ENCODE results near the gene DHPS. TPM values are rescaled to one million over a fixed set of nuclear protein-coding genes. Genes with fewer than 3 reads are reported as not detected.

DHPS gene
- total RNA-seq, 4 donors from 2014 or later = 68.5 to 119 (median 80.9) TPM

DNA sequence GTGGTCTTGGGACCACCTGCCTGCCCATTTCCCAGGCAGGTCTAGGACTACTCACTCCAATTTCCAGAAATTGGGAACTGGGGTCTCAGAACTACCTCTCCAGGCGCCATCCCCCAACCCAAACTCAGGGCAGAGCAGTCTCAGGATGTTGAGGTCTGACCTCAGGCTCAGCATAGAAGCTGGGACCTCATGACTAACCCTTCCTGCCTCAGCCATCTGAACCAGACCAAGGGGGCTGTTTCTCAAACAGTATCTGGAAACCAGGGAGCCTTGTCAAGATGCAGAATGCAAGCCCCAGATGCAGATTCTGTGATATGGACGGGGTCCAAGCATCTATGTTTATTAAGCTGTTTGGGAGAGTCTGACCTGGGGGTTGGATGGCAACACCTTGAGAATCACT lies 13.4 kb upstream of the DHPS start:
- TF ChIP-seq, protein P1, sequence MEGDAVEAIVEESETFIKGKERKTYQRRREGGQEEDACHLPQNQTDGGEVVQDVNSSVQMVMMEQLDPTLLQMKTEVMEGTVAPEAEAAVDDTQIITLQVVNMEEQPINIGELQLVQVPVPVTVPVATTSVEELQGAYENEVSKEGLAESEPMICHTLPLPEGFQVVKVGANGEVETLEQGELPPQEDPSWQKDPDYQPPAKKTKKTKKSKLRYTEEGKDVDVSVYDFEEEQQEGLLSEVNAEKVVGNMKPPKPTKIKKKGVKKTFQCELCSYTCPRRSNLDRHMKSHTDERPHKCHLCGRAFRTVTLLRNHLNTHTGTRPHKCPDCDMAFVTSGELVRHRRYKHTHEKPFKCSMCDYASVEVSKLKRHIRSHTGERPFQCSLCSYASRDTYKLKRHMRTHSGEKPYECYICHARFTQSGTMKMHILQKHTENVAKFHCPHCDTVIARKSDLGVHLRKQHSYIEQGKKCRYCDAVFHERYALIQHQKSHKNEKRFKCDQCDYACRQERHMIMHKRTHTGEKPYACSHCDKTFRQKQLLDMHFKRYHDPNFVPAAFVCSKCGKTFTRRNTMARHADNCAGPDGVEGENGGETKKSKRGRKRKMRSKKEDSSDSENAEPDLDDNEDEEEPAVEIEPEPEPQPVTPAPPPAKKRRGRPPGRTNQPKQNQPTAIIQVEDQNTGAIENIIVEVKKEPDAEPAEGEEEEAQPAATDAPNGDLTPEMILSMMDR (IDR thresholded peaks at IDR 0.05) = no peak
- ATAC-seq (ENCODE audit: low FRiP score) (no peak), DNase-seq (ENCODE audit: low spot score) (no peak)

DNA sequence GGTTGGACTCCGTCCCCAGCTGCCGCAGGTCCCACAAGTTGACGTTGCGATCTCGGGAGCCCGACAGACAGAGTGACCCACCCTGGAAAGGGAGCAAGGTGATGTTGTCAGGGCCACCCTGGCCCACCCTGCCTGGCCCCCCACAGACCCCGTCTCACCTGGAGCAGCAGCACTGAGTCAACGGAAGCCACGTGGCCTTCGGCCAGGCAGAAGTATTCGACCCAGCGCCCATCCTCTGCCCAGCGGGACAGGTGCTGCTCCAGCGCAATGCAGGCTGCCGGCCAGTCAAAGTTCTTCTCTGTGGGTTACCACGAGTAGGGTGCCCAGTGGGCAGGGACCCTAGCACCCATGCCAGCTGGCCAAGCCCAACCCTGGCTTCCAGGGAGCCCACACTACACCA lies 13.0 kb upstream of the DHPS start:
- DNase-seq (ENCODE audit: low spot score) (no peak), ATAC-seq (ENCODE audit: low FRiP score) (no peak)
- TF ChIP-seq, protein P1 (IDR thresholded peaks at IDR 0.05) = no peak

DNA sequence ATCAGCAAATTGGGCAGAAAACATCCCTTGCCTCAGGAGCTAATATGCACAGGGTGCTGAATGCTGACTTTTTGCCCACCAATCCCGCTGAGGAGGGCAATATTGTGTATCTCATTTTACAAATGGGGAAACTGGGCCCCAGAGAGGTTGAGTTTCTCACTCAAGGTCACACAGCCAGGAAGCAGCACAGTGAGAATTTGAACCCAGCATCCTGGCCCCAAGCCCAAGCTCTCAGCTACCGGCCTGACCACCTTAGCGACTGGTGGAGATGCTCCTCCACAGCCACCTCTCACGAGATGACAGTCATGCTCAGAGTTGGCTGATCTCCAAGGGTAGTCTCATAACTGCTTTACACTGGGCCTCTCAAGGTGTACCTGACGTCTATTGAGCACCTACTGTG lies 11.3 kb upstream of the DHPS start:
- TF ChIP-seq, protein P1 (IDR thresholded peaks at IDR 0.05) = no peak
- DNase-seq (ENCODE audit: low spot score) (no peak), ATAC-seq (ENCODE audit: low FRiP score) (no peak)

DNA sequence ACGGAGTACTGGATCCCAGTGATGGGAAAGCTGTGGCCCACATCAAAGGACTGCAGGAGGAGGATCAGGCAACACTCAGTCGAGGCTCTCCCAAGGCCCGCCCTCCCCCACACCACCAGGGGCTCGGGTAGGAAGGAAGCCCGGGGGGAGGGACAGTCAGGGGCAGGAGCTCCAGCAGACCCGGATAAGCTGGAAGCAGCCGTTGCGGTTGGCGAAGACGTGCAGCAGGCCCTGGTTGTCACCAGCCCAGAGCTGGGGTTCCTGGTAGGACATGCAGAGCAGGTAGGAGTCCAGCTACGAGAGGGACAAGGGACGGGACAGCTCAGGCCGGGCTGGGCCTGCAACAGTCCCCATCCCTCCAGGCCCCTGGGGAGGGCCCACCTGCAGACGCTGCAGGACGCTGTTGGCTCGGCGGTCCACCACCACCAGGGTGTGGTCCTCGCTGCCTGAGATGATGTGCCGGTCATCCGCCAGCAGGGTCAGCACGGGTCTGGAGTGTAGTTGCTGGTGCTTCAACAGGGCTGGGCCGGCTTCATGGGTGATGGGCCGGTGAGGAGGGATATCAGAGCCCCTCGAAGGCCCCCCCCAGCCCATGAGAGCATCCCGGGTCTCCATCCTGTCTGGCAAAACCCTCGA lies 8.0 kb upstream of the DHPS start:
- TF ChIP-seq, protein P1 (IDR thresholded peaks at IDR 0.05) = no peak
- DNase-seq (ENCODE audit: low spot score) (no peak), ATAC-seq (ENCODE audit: low FRiP score) (no peak)

DNA sequence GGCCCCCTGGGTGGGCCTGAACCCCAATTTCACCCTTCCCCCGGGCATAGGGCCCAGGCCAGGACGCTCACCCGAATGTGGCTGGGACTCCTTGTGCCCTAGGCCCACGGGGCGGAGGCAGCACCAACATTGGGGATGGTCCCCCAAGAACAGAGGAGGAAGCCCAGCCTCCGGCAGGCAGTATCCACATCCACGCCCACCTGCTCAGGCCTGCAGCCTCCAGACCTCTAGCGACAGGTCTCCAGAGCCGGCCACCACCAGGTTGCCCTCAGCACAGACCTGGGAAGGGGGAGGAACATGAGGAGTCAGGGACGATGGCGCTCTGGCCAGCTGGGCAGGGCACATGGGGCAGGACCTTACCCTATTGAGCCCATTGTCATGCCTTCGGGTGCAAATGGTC lies 7.3 kb upstream of the DHPS start:
- DNase-seq (ENCODE audit: low spot score) = no peak
- ATAC-seq (ENCODE audit: low FRiP score) = no peak
- TF ChIP-seq, protein P1 (IDR thresholded peaks at IDR 0.05) = no peak

DNA sequence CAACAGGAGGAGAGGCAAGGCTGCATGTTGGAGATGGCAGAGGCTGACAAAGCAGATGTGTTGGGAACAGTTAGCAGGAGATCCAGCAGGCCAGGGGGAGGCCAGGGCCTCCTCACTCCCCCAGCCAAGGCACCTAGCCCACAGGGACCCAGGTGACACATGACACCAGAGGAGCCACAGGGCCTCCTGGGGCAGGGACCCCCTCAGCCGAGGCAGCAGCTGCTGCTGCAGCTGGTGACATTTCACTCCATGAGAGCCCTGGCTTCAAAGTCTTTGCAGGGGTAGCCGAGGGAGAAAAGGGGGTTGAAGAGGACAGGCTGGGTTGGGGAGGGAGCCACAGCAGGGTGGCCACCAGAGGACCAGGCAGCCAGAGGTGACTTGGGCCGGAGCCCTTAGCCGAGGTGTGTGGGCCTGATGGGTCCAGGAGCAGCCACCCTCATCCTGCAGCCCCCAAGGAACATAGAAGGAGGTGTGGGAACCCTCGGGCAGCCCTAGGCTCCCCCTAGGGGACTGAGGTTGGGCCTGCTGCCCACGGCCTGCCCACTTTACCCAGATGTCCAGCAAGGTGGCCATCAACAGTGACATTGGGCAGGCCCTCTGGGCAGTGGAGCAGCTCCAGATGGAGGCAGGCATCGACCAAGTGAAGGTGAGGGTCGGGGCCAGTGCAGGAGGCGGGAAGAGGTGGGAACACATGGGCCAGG lies 6.0 kb upstream of the DHPS start, which contains the start of gene GNG14:
Gene GNG14 (plus strand): TSS at position 503 of the 701 bp plus-strand sequence. CDS start 51 bp downstream, at position 554.
- DNase-seq (ENCODE audit: low spot score) = no peak
- TF ChIP-seq, protein P1 (IDR thresholded peaks at IDR 0.05) = no peak
- ATAC-seq (ENCODE audit: low FRiP score) = no peak

DNA sequence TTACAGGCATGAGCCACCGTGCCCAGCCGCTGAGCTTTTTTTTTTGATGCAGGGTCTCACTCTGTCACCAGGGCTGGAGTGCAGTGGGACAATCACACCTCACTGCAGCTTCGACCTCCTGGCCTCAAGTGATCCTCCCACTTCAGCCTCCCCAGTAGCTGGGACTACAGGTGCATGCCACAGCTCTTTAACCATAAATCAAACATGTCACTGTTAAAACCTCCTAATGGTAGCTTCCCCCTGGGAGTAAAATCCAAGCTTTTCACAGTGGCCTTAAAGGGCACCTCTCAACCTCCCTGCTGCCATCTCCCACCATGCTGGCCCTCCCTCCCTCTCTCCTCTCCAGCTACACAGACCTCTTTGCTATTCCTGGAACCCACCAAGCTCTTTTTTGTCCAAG lies 4.2 kb upstream of the DHPS start:
- TF ChIP-seq, protein P1 (IDR thresholded peaks at IDR 0.05) = no peak
- ATAC-seq (ENCODE audit: low FRiP score) (no peak), DNase-seq (ENCODE audit: low spot score) (no peak)

Data from omental fat pad (tissue), 4 donors.